Osteocyte (in vitro differentiated cells): ENCODE results near the gene TLDC2. TPM values are rescaled to one million over a fixed set of nuclear protein-coding genes. Genes with fewer than 3 reads are reported as not detected.

Source experiments
- DNase-seq: peaks from one replicate; pipeline ENCODE4 v3.0.0; 2021; ENCODE audit warnings: mixed read lengths; ENCODE audit not compliant: unreplicated experiment; ENCODE audit errors: extremely low spot score
- H3K27ac Mint-ChIP-seq: one replicate; pipeline ENCODE4 v1.8.0; 2021; ENCODE audit warnings: mild to moderate bottlenecking, mixed read lengths; ENCODE audit not compliant: unreplicated experiment
- H3K27me3 Mint-ChIP-seq: one replicate; pipeline ENCODE4 v1.8.0; 2021; ENCODE audit warnings: mixed read lengths; ENCODE audit not compliant: unreplicated experiment
- H3K36me3 Mint-ChIP-seq: one replicate; pipeline ENCODE4 v1.8.0; 2021; ENCODE audit warnings: mixed read lengths; ENCODE audit not compliant: unreplicated experiment
- H3K4me1 Mint-ChIP-seq: one replicate; pipeline ENCODE4 v1.8.0; 2021; ENCODE audit warnings: mixed read lengths; ENCODE audit not compliant: unreplicated experiment
- H3K4me3 Mint-ChIP-seq: one replicate; pipeline ENCODE4 v1.8.0; 2021; ENCODE audit warnings: mild to moderate bottlenecking, moderate library complexity, mixed read lengths; ENCODE audit not compliant: unreplicated experiment
- H3K9me3 Mint-ChIP-seq: one replicate; pipeline ENCODE4 v1.8.0; 2021; ENCODE audit warnings: mixed read lengths; ENCODE audit not compliant: unreplicated experiment
- CTCF ChIP-seq: fragments of 200-600 bp; sonication (generic); IDR thresholded peaks from 2 replicates; pipeline ENCODE4 v1.5.0; 2021; ENCODE audit warnings: antibody characterized with exemption, mild to moderate bottlenecking, moderate library complexity
- total RNA-seq: library from RNA; stranded (reverse); gene quantifications from 2 replicates; pipeline ENCODE4 v1.2.1, GENCODE V29; 2021

The TLDC2 gene
- total RNA-seq, 1 donor from 2014 or later, result not detected

DNA sequence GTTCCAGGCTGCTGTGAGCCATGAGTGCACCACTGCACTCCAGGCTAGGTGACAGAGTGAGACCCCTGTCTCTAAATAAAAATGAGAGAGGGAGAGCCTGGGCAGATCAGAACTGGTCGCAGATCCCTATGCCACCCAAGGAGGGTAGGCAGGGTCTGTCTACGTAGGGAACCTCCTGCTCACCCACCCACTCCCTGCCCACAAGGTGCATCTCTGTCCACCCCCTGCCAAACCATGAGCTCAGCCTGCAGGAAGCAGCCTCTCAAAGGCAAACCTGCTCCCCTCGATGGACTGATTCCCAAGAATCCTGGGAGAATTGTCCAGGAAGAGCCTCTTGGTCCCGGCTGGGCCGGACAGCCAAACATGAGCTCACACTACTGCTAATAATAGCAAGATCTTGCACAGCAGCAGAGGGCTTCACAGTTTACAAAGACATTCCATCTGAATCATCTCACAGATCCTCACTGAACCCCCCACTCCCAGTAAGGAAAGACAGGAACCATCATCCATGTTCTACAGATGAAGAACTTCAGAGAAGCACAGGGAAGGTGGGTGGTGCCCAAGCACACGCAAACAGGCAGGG is 27.8 kb upstream of the TLDC2 start:
- Mint-ChIP-seq H3K27me3 (no peaks in the 10 kb centered on the region), H3K9me3 (no peaks in the 10 kb centered on the region), H3K4me3 (no peak overlapping the region), H3K4me1 (peaks cover 53% of the 10 kb centered on the region), H3K27ac (peak overlapping the region; percentile 94), H3K36me3 (peaks cover 7% of the 10 kb centered on the region)
- DNase-seq, result no peak
- TF ChIP-seq CTCF, result no peak

DNA sequence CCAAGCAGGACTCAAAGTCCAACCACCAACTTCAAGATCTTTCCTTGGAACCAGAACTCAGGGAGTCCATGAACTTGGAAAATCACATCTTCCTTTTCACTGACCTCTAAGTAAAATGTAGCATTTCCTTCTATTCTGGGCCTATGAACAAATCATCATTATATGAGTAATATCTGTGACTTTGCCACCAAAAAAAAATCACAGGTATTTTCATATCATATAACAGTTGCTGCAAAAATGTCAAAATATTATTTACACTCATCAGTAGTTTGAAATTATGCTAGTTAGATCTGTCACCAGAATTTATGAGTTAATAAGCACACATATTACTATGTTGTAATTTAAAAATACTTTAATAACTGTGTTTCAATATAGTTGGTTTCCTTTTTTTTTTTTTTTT is 27.3 kb upstream of the TLDC2 start:
- H3K9me3 Mint-ChIP-seq, result no peaks in the 10 kb centered on the region
- TF ChIP-seq CTCF, result no peak
- H3K4me1 Mint-ChIP-seq, result peaks cover 51% of the 10 kb centered on the region
- H3K27me3 Mint-ChIP-seq, result no peaks in the 10 kb centered on the region
- H3K27ac Mint-ChIP-seq, result peak overlapping the region; percentile 94
- H3K4me3 Mint-ChIP-seq, result no peak overlapping the region
- H3K36me3 Mint-ChIP-seq, result peaks cover 7% of the 10 kb centered on the region
- DNase-seq, result no peak

- Mint-ChIP-seq H3K27me3 (no peaks in the 10 kb centered on the region), H3K4me3 (no peak overlapping the region), H3K27ac (peak overlapping the region; percentile 73), H3K4me1 (peaks cover 55% of the 10 kb centered on the region), H3K36me3 (peaks cover 7% of the 10 kb centered on the region), H3K9me3 (no peaks in the 10 kb centered on the region)
- DNase-seq, result no peak
- no peak for TF ChIP-seq CTCF
Observed at GRCh38 chr20:36849333-36850065, 26.4 kb upstream of the TLDC2 start.

DNA sequence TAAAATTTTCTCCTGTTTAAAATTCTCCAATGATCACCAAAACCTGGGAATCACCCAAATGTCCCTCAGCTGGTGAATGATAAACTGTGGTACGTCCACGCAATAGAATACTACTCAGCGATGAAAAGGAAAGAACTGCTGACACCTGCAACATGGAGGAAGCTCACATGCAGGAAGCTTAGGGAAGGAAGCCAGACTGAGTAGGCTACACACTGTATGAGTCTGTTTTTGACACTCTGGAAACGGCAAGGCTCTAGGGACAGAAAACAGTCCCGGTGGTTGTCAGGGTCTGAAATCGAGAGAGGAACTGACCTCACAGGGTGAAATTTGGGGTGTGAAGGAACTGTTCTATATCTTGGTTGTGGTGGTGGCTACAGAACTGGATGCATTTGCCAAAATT is 25.2 kb upstream of the TLDC2 start:
- Mint-ChIP-seq H3K36me3 (peaks cover 7% of the 10 kb centered on the region), H3K4me1 (peaks cover 52% of the 10 kb centered on the region), H3K27me3 (no peaks in the 10 kb centered on the region), H3K4me3 (no peak overlapping the region), H3K9me3 (no peaks in the 10 kb centered on the region), H3K27ac (no peak overlapping the region)
- DNase-seq, result no peak
- TF ChIP-seq CTCF, result no peak

- H3K4me3 Mint-ChIP-seq, result no peak overlapping the region
- peak overlapping the region; percentile 72 for H3K27ac Mint-ChIP-seq
- peaks cover 55% of the 10 kb centered on the region for H3K4me1 Mint-ChIP-seq
- H3K9me3 Mint-ChIP-seq, result no peaks in the 10 kb centered on the region
- DNase-seq, result no peak
- no peaks in the 10 kb centered on the region for H3K27me3 Mint-ChIP-seq
- peaks cover 7% of the 10 kb centered on the region for H3K36me3 Mint-ChIP-seq
- TF ChIP-seq CTCF, result no peak
Observed at GRCh38 chr20:36851490-36851889, 24.4 kb upstream of the TLDC2 start.
